GM19099 (cell line): ENCODE results near the gene GPC5.

ENCODE experiments used
- POLR2A ChIP-seq: IDR thresholded peaks from 3 replicates; pipeline ENCODE4 v1.6.1; 2011; ENCODE audit warnings: low read depth; ENCODE audit not compliant: insufficient read length; ENCODE audit errors: extremely low read depth

The GPC5 gene

DNA sequence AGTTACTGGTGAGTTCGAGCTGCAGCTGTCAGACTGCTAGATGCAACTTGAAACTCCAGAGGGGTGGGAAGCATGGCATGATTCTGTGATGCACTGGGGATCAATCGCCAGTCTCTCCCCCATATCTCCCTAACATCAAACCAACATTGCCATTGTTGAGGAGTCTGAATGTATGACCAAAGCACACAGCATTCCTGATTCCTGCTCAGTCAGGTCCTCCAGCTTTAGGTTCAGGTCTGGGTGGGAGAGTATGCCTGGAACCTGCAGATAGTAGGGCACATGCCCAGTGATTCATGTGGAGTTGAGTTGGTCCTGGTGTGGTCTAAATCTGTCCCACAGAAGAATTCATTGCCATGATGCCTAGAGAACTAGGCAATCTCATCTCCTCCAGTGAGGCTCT is 269.1 kb downstream of the GPC5 start:
- TF ChIP-seq POLR2A = no peak

GRCh38 chr13:91668866-91669495 is 270.6 kb downstream of the GPC5 start:
- no peak for TF ChIP-seq POLR2A

DNA sequence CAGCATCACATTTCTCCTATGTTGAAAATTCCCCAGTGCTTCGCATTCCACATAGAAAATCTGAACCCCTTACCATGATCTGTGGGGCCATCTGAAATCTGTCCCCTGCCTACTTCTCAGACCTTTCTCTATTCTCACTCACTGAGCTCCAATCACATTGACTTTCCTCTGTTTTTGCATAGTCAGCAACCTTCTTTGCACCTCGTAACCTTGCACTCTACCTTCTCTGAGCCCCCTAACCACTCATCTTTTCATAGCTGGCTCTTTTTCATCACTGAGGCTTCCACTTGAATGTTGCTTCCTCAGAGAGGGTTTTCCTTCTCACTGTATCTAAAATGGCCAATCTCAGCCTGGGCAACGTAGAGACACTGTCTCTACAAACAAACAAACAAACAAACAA is 286.3 kb downstream of the GPC5 start:
- no peak for TF ChIP-seq POLR2A

DNA sequence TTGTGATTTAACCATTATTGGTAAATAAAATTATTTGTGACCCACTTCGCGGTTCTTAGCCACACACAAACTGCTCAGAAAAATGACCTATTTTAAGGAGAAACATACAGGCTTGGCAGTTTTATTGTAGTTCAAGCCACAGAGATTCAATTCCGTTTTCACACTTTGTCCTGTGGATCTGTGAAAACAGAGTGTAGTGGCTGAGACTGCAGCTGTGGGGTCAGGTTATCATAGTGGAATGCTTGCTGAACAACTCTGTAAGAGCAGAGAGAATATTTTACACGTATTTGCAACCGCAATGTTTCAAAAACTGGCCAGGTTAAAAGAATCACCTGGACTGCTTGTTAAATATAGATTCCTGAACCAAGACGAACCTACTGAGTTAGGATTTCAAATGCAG is 292.5 kb downstream of the GPC5 start:
- no peak for TF ChIP-seq POLR2A

- TF ChIP-seq POLR2A = no peak
Observed at GRCh38 chr13:91693466-91693865, 295.0 kb downstream of the GPC5 start.

- no peak for TF ChIP-seq POLR2A
Observed at GRCh38 chr13:91698308-91698707, 299.9 kb downstream of the GPC5 start.

DNA sequence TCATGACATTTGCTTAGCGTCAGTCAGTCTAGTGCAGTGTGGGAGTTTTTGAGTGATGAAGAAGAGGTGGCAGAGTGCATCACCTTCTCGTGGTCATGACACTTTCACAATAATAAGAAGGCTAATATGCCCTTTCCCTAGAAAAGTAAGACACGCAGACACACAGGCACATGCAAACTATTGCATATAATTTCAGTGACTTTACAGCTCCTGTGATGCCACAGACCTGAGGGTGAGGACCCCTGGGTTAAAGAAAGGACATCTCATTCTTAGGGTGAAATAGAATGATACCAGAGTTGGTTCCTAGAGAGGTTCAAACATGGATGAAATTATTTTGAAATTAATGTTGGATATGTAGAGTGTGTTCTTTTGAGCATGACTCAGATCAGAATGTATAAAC is 300.3 kb downstream of the GPC5 start:
- TF ChIP-seq POLR2A = no peak

DNA sequence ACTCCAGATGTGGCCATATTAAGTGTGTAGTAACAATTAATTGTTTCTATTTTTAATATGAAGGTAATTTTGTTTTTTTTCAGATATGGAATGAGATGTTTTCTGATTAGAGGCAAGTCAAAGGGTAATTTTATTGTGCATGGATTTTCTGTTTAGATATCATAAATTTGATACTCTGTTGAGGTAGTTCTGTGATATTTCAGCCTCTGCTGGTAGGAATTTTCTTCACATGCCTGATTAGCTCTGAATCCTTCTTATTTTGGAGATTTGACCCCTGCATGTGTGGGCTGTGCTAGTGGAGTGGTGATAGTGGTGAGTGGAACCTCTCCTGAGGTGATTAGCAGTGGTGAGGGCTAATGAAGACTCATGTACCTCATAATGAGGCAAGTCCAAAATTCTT is 301.4 kb downstream of the GPC5 start:
- TF ChIP-seq POLR2A = no peak

DNA sequence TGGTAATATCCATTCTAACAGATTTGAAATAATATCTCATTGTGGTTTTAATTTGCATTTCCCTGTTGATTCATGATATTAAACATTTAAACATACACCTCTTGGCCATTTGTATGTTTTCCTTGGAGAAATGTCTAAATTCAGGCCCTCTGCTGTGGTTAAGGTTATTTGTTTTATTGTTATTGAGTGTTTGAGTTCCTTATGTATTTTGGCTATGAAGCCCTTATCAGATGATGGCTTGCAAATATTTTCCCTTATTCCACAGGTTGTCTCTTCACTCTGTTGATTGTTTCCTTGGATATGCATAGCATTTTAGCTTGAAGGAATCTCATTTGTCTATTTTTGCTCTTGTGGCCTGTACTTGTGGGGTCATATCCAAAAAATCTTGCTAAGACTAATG is 303.6 kb downstream of the GPC5 start:
- no peak for TF ChIP-seq POLR2A

GRCh38 chr13:91702411-91702810 is 304.0 kb downstream of the GPC5 start:
- TF ChIP-seq POLR2A = no peak

GRCh38 chr13:91704398-91704797 is 306.0 kb downstream of the GPC5 start:
- TF ChIP-seq POLR2A = no peak

DNA sequence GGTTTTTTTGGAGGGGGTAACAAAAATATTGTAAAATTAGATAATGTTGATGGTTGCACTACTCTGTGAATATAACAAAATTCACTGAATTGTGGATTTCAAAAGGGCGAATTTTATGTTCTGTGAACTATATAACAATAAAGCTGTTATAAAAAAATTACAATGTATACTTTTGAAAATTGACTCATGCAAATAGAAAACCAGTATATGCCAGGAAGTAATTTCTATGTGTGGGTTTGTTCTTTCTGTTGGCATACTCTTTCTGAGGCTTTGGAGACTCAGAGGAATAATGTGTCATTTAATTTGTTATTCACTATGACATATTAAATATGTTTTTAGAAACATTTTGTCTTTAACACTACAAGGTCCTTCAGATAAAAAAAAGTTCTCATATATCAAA is 310.1 kb downstream of the GPC5 start:
- no peak for TF ChIP-seq POLR2A

GRCh38 chr13:91709180-91709579 is 310.8 kb downstream of the GPC5 start:
- TF ChIP-seq POLR2A = no peak

DNA sequence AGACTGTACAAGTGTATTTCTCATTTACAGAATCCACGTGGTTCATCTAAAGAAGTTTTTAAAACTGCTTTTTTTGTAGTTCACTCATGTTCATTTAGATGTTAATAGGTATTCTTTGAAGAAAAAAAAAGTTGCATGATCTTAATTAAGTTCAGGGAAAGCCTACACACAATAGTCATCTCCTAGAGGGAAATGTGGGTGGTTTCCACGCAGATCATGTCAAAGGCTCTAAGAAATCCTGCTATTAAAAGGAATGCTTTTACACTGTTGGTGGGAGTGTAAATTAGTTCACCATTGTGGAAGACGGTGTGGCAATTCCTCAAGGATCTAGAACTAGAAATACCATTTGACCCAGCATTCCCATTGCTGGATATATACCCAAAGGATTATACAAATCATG is 312.3 kb downstream of the GPC5 start:
- TF ChIP-seq POLR2A = no peak

DNA sequence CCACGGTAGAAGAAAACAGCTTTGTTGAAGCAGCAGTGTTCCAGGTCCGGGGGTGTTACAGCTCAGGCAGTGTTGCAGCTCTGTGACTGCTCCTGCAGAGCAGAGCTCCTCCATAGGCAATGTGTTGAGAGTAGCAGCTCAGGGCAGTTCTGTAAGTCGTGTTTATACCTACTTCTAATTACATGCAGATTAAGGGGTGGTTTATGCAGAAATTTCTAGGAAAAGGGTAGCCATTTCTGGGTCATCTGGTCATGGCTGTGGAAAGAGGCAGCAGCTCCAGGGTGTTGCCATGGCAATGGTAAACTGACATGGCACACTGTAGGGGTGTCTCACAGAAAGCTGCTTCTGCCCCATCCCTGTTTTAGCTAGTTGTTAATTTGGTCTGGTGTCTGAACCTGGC is 316.4 kb downstream of the GPC5 start:
- TF ChIP-seq POLR2A = no peak

DNA sequence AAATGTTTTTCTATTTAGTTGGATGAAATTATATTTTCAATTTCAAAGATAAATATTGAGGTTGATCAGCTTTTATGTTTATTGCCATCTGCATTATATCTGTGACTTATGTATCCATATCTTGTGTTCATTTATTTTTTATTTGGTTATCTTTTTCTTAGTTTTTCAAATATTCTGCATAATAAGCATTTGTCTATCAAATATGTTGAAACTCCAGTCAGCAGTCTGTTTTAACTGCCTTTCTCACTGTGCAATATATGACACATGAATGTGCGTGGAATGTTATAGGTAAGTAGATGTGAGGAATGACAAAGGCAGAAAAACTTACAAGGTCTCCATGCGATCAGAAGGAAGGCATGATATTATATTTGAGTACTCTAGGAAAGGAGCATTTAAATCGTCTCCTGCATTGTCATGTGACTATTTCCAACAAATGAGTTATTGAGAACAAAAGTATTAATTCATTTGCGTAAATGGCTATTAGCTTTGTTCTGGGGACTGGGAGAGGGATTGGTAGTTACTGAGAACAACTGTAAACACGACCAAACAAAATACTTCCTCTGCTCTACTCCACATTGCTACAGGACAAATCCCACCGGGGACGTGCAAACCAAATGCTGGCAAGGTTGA is 318.1 kb downstream of the GPC5 start:
- no peak for TF ChIP-seq POLR2A

DNA sequence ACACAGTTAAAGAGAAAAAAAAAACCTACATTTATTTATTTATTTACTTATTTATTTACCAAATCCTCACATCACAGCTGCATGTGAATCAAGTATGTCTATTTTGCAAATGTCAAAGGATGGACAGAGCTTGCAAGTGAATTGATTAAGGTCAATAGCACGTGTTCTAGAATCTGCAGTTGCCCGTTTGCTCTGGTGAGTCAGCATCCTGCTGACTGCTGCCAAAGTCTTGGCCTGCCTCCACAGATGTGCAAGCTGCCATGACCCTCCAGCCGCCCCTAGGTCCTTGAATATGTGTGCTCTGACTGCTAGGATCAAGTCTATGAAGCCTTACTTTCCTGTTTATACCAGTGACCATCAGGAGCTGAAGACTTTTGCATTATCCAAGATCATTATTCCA is 320.6 kb downstream of the GPC5 start:
- TF ChIP-seq POLR2A = no peak
